ENCODE measurements around the gene PDGFD. TPM values are rescaled to one million over a fixed set of nuclear protein-coding genes. Genes with fewer than 3 reads are reported as not detected.

Gene PDGFD
- total RNA-seq, 1 experiment from 2014 or later: 1.7 TPM

- H3K18ac ChIP-seq (ENCODE audit: insufficient read length, low read depth, low read length): no peak overlapping the region
- no peak overlapping the region for H4K8ac ChIP-seq (replicated peaks; ENCODE audit: insufficient read length, low read depth, low read length)
- peaks cover 2 to 9% (median 5%) of the 10 kb centered on the region in 3 experiments; a peak in 4 of 7 replicates for H3K36me3 Mint-ChIP-seq (ENCODE audit: insufficient read depth in 1 of 3, low read depth in 3 of 3)
- no peak overlapping the region for H4K5ac ChIP-seq (ENCODE audit: insufficient read length, low read depth, low read length)
- H2AK5ac ChIP-seq (ENCODE audit: insufficient read length, low read length): no peak overlapping the region
- no peak overlapping the region for H3K4ac ChIP-seq (ENCODE audit: low read depth, low read length)
- H3K27me3 Mint-ChIP-seq (ENCODE audit: low read depth): no peaks in the 10 kb centered on the region
- H2BK5ac ChIP-seq (ENCODE audit: insufficient read length, low read length): no peak overlapping the region
- H3K27ac Mint-ChIP-seq: peak overlapping the region in 1 of 3 experiments; percentile 56; a peak in 1 of 7 replicates
- no peak overlapping the region for H3T11ph ChIP-seq (ENCODE audit: low read length)
- DNase-seq: no peak
- no peak overlapping the region for H2BK15ac ChIP-seq (ENCODE audit: low read depth, low read length)
- no peak overlapping the region for H3K9ac ChIP-seq (ENCODE audit: extremely low read depth, insufficient read length, low read length)
- H3K14ac ChIP-seq (ENCODE audit: insufficient read depth, low read length): no peak overlapping the region
- H3K79me2 ChIP-seq (ENCODE audit: insufficient read depth, low read length): no peaks in the 10 kb centered on the region
- no peaks in the 10 kb centered on the region for H3K79me1 ChIP-seq (ENCODE audit: insufficient read depth, low read depth, low read length, poor library complexity, severe bottlenecking)
- H4K91ac ChIP-seq (ENCODE audit: insufficient read length, low read depth, low read length): no peak overlapping the region
- peaks cover 4 to 6% of the 10 kb centered on the region in 2 experiments for H3K9me3 Mint-ChIP-seq
- peaks cover 6 to 11% of the 10 kb centered on the region in 2 experiments for H3K4me1 Mint-ChIP-seq
- no peak overlapping the region for H2BK20ac ChIP-seq (ENCODE audit: low read depth, low read length, poor library complexity, severe bottlenecking)
- no peak overlapping the region for H2AFZ ChIP-seq (ENCODE audit: low read length)
- H3K27ac ChIP-seq (ENCODE audit: insufficient read length, low read depth, low read length): no peak overlapping the region
- H2BK120ac ChIP-seq (ENCODE audit: low read depth, low read length, poor library complexity, severe bottlenecking): peak overlapping the region; percentile 61
- no peak overlapping the region for H2BK12ac ChIP-seq (ENCODE audit: insufficient read length, low read depth, low read length)
- no peak overlapping the region for H3K4me3 Mint-ChIP-seq
- H3K9me3 ChIP-seq (ENCODE audit: control insufficient read depth, low read depth, low read length): no peaks in the 10 kb centered on the region
- no peaks in the 10 kb centered on the region for H4K20me1 ChIP-seq (ENCODE audit: control insufficient read depth, insufficient read depth, insufficient read length)
- H3K4me1 ChIP-seq (ENCODE audit: insufficient read depth, low read length): no peaks in the 10 kb centered on the region
- no peak overlapping the region for H3K4me2 ChIP-seq (ENCODE audit: insufficient read depth, insufficient read length, low read length)
- H3K23ac ChIP-seq (ENCODE audit: insufficient read length, low read depth, low read length): no peak overlapping the region
- no peaks in the 10 kb centered on the region for H3K27me3 ChIP-seq (ENCODE audit: insufficient read depth, low read length)
- TF ChIP-seq CTCF (conservative IDR thresholded peaks at IDR 0.05): no peak
- no peaks in the 10 kb centered on the region for H3K23me2 ChIP-seq (ENCODE audit: insufficient read length, low read depth, low read length, poor library complexity, severe bottlenecking)
- no peak overlapping the region for H3K56ac ChIP-seq (ENCODE audit: insufficient read length, low read depth, low read length)
Observed at GRCh38 chr11:104152941-104153505, 10.9 kb downstream of the PDGFD start.
